Keratinocyte (primary cell): ENCODE data around the gene LHFPL2. TPM values are rescaled to one million over a fixed set of nuclear protein-coding genes. Genes with fewer than 3 reads are reported as not detected.

Source experiments
- DNase-seq: peaks from one replicate; pipeline ENCODE4 v3.0.0-alpha.2; 2011; ENCODE audit warnings: low read depth, missing footprints, low spot score
- FAIRE-seq: peaks from 2 replicates; lab custom pipeline; 2011; peaks lifted over from hg19 to GRCh38; lab: Jason Lieb, UNC
- H2AFZ ChIP-seq: 2 replicates; pipeline ENCODE4 v1.6.0; 2012; ENCODE audit warnings: low read length, control low read depth, inconsistent platforms; ENCODE audit not compliant: control insufficient read depth
- H3K27ac ChIP-seq: 2 replicates; pipeline ENCODE4 v1.5.1; 2011; ENCODE audit warnings: low read length; ENCODE audit not compliant: control insufficient read depth, insufficient read depth
- H3K27me3 ChIP-seq: 3 replicates; pipeline ENCODE4 v1.6.0; 2011; ENCODE audit warnings: low read length; ENCODE audit not compliant: control insufficient read depth, insufficient read depth; ENCODE audit errors: extremely low read depth
- H3K36me3 ChIP-seq, 2 experiments: 2 replicates in 1 of 2; 3 replicates in 1 of 2; pipeline ENCODE4 v1.5.1; 2011; ENCODE audit warnings: low read length in 2 of 2, mild to moderate bottlenecking in 1 of 2; ENCODE audit not compliant: control insufficient read depth in 2 of 2, insufficient read depth in 2 of 2; ENCODE audit errors: extremely low read depth in 1 of 2
- H3K4me1 ChIP-seq: 3 replicates; pipeline ENCODE4 v1.5.1; 2011; ENCODE audit warnings: low read length; ENCODE audit not compliant: control insufficient read depth, insufficient read depth; ENCODE audit errors: extremely low read depth
- H3K4me2 ChIP-seq: 3 replicates; pipeline ENCODE4 v1.6.0; 2011; ENCODE audit warnings: low read depth, low read length; ENCODE audit not compliant: control insufficient read depth, insufficient read depth; ENCODE audit errors: extremely low read depth
- H3K4me3 ChIP-seq, 3 experiments: fragments of 200-600 bp in 1 of 3; sonication (generic) in 1 of 3; 2 replicates in 2 of 3; 3 replicates in 1 of 3; pipeline ENCODE4 v1.5.1; 2011 to 2016; ENCODE audit warnings: low read length in 3 of 3, mild to moderate bottlenecking in 3 of 3, control low read depth in 2 of 3, inconsistent platforms in 1 of 3, low read depth in 1 of 3, mixed read lengths in 1 of 3, mixed run types in 1 of 3, moderate library complexity in 1 of 3; ENCODE audit not compliant: control insufficient read depth in 2 of 3, insufficient read depth in 2 of 3; ENCODE audit errors: extremely low read depth in 1 of 3
- H3K79me2 ChIP-seq: 2 replicates; pipeline ENCODE4 v1.6.0; 2012; ENCODE audit warnings: low read length; ENCODE audit not compliant: control insufficient read depth, insufficient read depth
- H3K9ac ChIP-seq: 3 replicates; pipeline ENCODE4 v1.6.0; 2011; ENCODE audit warnings: low read length; ENCODE audit not compliant: control insufficient read depth, insufficient read depth; ENCODE audit errors: extremely low read depth
- H3K9me1 ChIP-seq: 3 replicates; pipeline ENCODE4 v1.6.0; 2011; ENCODE audit warnings: low read length; ENCODE audit not compliant: control insufficient read depth, insufficient read depth; ENCODE audit errors: extremely low read depth
- H3K9me3 ChIP-seq: 2 replicates; pipeline ENCODE4 v1.5.1; 2012; ENCODE audit warnings: low read depth, low read length; ENCODE audit not compliant: control insufficient read depth
- H4K20me1 ChIP-seq: 3 replicates; pipeline ENCODE4 v1.6.0; 2011; ENCODE audit warnings: low read length; ENCODE audit not compliant: control insufficient read depth, insufficient read depth; ENCODE audit errors: extremely low read depth
- CTCF ChIP-seq, 3 experiments: IDR thresholded peaks in 1 of 3; conservative IDR thresholded peaks in 1 of 3; optimal IDR thresholded peaks in 1 of 3; 2 replicates in 2 of 3; 3 replicates in 1 of 3; pipeline versions ENCODE3 to v1.5.1; 2011; ENCODE audit warnings: low read length in 3 of 3, mild to moderate bottlenecking in 3 of 3, moderate library complexity in 2 of 3, control low read depth in 1 of 3, inconsistent platforms in 1 of 3; ENCODE audit not compliant: insufficient read depth in 2 of 3; ENCODE audit errors: extremely low read depth in 1 of 3
- EZH2 ChIP-seq: IDR thresholded peaks from one replicate; pipeline ENCODE4 v1.6.1; 2012; ENCODE audit warnings: inconsistent platforms, mild to moderate bottlenecking, low read length, moderate library complexity
- dilution Hi-C: fragments of 300-500 bp; cut with MboI; formaldehyde crosslinking; loops from one replicate; pipeline ENCODE4 v1.7.0; 2020; ENCODE audit warnings: low sequenced_read_pairs; ENCODE audit not compliant: extremely low pct_ligation_motif_present
- polyA plus RNA-seq, 5 experiments: library from polyadenylated mRNA; depleted of rRNA in 3 of 5; stranded (reverse) in 3 of 5; stranded (forward) in 1 of 5; unstranded in 1 of 5; fragments of >200 nt; gene quantifications; 1 replicate in 1 of 5; 2 replicates in 3 of 5; 3 replicates in 1 of 5; pipeline versions ENCODE4 v1.2.1 to v1.2.3, GENCODE V29; 2011 to 2012; ENCODE audit warnings: missing spikeins in 2 of 5, low read depth in 1 of 5, low replicate concordance in 1 of 5

LHFPL2 gene
- polyA plus RNA-seq, 1 donor (not counting 4 experiments of a cell fraction or from before 2014, with no cell fraction given) = 11.4 TPM

- H3K4me3 ChIP-seq = no peak overlapping the region
- FAIRE-seq (no peak), DNase-seq (no peak)
- no peak overlapping the region for H3K27ac ChIP-seq
- no peak overlapping the region for H3K9ac ChIP-seq
- TF ChIP-seq EZH2 = no peak
- no peak for TF ChIP-seq CTCF (optimal IDR thresholded peaks at IDR 0.05 in 1 of 3, IDR thresholded peaks at IDR 0.05 in 1 of 3, conservative IDR thresholded peaks at IDR 0.05 in 1 of 3; ENCODE audit: extremely low read depth in 1 of 3, insufficient read depth in 2 of 3, low read length in 3 of 3)
- H3K4me2 ChIP-seq = no peak overlapping the region
- no peaks in the 10 kb centered on the region for H3K4me1 ChIP-seq
- H3K9me3 ChIP-seq = no peaks in the 10 kb centered on the region
- H2AFZ ChIP-seq = no peak overlapping the region
- H3K9me1 ChIP-seq = peaks cover 5% of the 10 kb centered on the region
- H3K27me3 ChIP-seq = no peaks in the 10 kb centered on the region
- H3K36me3 ChIP-seq = peaks cover 23 to 41% of the 10 kb centered on the region in 2 experiments
- peaks cover 2% of the 10 kb centered on the region for H4K20me1 ChIP-seq
- peaks cover 33% of the 10 kb centered on the region for H3K79me2 ChIP-seq
- dilution Hi-C loops = no loop called here
Observed at GRCh38 chr5:78632467-78632866, 16.1 kb downstream of the LHFPL2 start.

GRCh38 chr5:78631931-78632330 is 16.6 kb downstream of the LHFPL2 start:
- H4K20me1 ChIP-seq = peaks cover 2% of the 10 kb centered on the region
- H3K27ac ChIP-seq = no peak overlapping the region
- no peak overlapping the region for H2AFZ ChIP-seq
- peaks cover 25 to 45% of the 10 kb centered on the region in 2 experiments for H3K36me3 ChIP-seq
- dilution Hi-C loops = no loop called here
- TF ChIP-seq CTCF (optimal IDR thresholded peaks at IDR 0.05 in 1 of 3, IDR thresholded peaks at IDR 0.05 in 1 of 3, conservative IDR thresholded peaks at IDR 0.05 in 1 of 3; ENCODE audit: extremely low read depth in 1 of 3, insufficient read depth in 2 of 3, low read length in 3 of 3) (no peak), EZH2 (no peak)
- no peak for FAIRE-seq
- H3K4me1 ChIP-seq = no peaks in the 10 kb centered on the region
- no peaks in the 10 kb centered on the region for H3K27me3 ChIP-seq
- no peak for DNase-seq
- no peaks in the 10 kb centered on the region for H3K9me3 ChIP-seq
- H3K4me3 ChIP-seq = no peak overlapping the region
- H3K4me2 ChIP-seq = no peak overlapping the region
- H3K79me2 ChIP-seq = peaks cover 28% of the 10 kb centered on the region
- H3K9ac ChIP-seq = no peak overlapping the region
- peaks cover 5% of the 10 kb centered on the region for H3K9me1 ChIP-seq
